Measurements from ENCODE around the gene DNAH6. TPM values are rescaled to one million over a fixed set of nuclear protein-coding genes. Genes with fewer than 3 reads are reported as not detected.
A peak's percentile ranks its signal among the peaks of the same experiment; 100 is the strongest.

Gene DNAH6
- total RNA-seq, 1 experiment from 2014 or later = 1.6 TPM

DNA sequence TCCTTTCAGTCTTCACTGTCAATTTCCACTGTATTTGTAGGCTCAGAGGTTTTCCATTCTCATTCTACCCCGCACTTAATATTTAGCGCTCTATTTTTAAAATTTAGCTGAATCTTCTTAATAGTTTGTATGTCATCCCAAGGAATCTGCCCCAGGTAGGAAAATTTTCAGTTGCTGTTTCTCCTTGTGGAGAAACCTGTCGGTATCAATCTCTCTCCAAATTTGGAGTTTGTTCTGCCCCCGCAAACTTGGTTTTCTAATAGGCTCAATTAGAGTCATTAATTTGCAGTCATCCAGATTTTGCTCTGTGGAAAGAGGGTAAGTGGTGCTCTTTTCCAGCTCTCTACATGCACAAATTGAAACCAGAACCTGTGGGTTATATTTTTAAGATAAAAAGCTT lies 87.6 kb downstream of the DNAH6 start:
- Histone ChIP-seq H3K4me2 (ENCODE audit: low read length) (no peak overlapping the region), H3K79me2 (ENCODE audit: insufficient read depth, low read length) (no peaks in the 10 kb centered on the region), H3K4me3 (replicated peaks in 1 of 2; ENCODE audit: low read depth in 1 of 2, low read length in 2 of 2) (no peak overlapping the region), H3K4me1 (ENCODE audit: control insufficient read depth in 1 of 2, insufficient read depth in 2 of 2, low read length in 2 of 2) (no peaks in the 10 kb centered on the region), H4K20me1 (ENCODE audit: insufficient read depth) (no peaks in the 10 kb centered on the region), H3K27ac (ENCODE audit: low read depth, low read length) (no peak overlapping the region), H3K9me2 (ENCODE audit: insufficient read depth) (no peaks in the 10 kb centered on the region), H3K36me3 (ENCODE audit: control insufficient read depth in 1 of 2, insufficient read depth in 2 of 2, low read length in 2 of 2) (no peaks in the 10 kb centered on the region), H3K9ac (ENCODE audit: low read length) (no peak overlapping the region), H3K27me3 (ENCODE audit: insufficient read depth, low read length) (no peaks in the 10 kb centered on the region), H3K9me3 (ENCODE audit: control insufficient read depth in 1 of 2, insufficient read depth in 1 of 2, low read depth in 1 of 2, low read length in 2 of 2) (0 out of 4 replicates have a peak, but pooled peaks cover 0 to 1% of the 10 kb centered on the region in 2 experiments), H2AFZ (ENCODE audit: low read depth, low read length, poor library complexity, severe bottlenecking) (no peak overlapping the region)
- intact Hi-C loops (cut with micrococcal nuclease) = no loop called here
- ChIA-PET RAD21 (ENCODE audit: low non-redundant PET in 1 of 2, low total read pairs in 2 of 2, uncharacterized antibody in 2 of 2, unreplicated experiment in 2 of 2) (no interaction called here), CTCF (no interaction called here), POLR2A (no interaction called here)
- TF ChIP-seq SRF (IDR thresholded peaks at IDR 0.05; ENCODE audit: low read depth) (no peak), EZH2phosphoT487 (IDR thresholded peaks at IDR 0.05; ENCODE audit: borderline replicate concordance) (no peak)
- no TSS peak for BruUV-seq (replicated peaks)
- DNase-seq (ENCODE audit: low read depth, low spot score) (no peak), ATAC-seq (no peak)

DNA sequence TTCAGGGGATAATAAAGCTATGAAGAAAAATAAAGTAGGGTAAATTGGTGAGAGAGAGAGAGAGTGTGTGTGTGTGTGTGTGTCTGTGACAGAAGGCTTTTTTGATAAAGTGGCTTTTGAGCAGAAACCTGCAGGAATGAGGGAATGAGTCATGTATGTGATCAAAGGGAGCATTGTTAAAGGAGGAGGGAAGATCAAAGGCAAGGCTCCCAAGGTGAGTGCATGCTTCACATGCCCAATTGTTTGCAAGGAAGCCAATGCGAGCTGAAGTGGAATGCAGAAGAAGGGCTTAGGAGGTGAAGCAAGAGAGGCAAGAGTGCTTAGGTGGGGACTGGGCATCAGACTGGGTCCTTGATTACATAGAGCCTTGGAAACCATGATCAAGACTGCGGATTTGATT lies 96.8 kb downstream of the DNAH6 start:
- H3K4me3 ChIP-seq (replicated peaks in 1 of 2; ENCODE audit: low read depth in 1 of 2, low read length in 2 of 2) = peak overlapping the region in 1 of 2 experiments; percentile 23; a peak in 1 of 4 replicates
- H3K4me1 ChIP-seq (ENCODE audit: control insufficient read depth in 1 of 2, insufficient read depth in 2 of 2, low read length in 2 of 2) = peaks cover 10 to 18% of the 10 kb centered on the region in 2 experiments
- no peak overlapping the region for H3K27ac ChIP-seq (ENCODE audit: low read depth, low read length)
- no peaks in the 10 kb centered on the region for H3K36me3 ChIP-seq (ENCODE audit: control insufficient read depth in 1 of 2, insufficient read depth in 2 of 2, low read length in 2 of 2)
- intact Hi-C loops (cut with micrococcal nuclease) = no loop called here
- no TSS peak for BruUV-seq (replicated peaks)
- ATAC-seq (peak; percentile 95), DNase-seq (ENCODE audit: low read depth, low spot score) (peak; percentile 89)
- H3K9ac ChIP-seq (ENCODE audit: low read length) = no peak overlapping the region
- RAD21 ChIA-PET (ENCODE audit: low non-redundant PET in 1 of 2, low total read pairs in 2 of 2, uncharacterized antibody in 2 of 2, unreplicated experiment in 2 of 2) = no interaction called here
- POLR2A ChIA-PET = no interaction called here
- CTCF ChIA-PET = no interaction called here
- H3K9me2 ChIP-seq (ENCODE audit: insufficient read depth) = no peaks in the 10 kb centered on the region
- H3K4me2 ChIP-seq (ENCODE audit: low read length) = peak overlapping the region; percentile 65
- no peaks in the 10 kb centered on the region for H3K27me3 ChIP-seq (ENCODE audit: insufficient read depth, low read length)
- H4K20me1 ChIP-seq (ENCODE audit: insufficient read depth) = no peaks in the 10 kb centered on the region
- H2AFZ ChIP-seq (ENCODE audit: low read depth, low read length, poor library complexity, severe bottlenecking) = peak overlapping the region; percentile 7
- 0 out of 4 replicates have a peak, but pooled peaks cover 3% of the 10 kb centered on the region in 2 experiments for H3K9me3 ChIP-seq (ENCODE audit: control insufficient read depth in 1 of 2, insufficient read depth in 1 of 2, low read depth in 1 of 2, low read length in 2 of 2)
- no peaks in the 10 kb centered on the region for H3K79me2 ChIP-seq (ENCODE audit: insufficient read depth, low read length)
- no peak for TF ChIP-seq CTCF (IDR thresholded peaks at IDR 0.05 in 2 of 3, conservative IDR thresholded peaks at IDR 0.05 in 1 of 3; ENCODE audit: borderline replicate concordance in 1 of 3, insufficient read depth in 1 of 3, low read depth in 2 of 3, low read length in 2 of 3)
- no peak for TF ChIP-seq EZH2phosphoT487 (IDR thresholded peaks at IDR 0.05; ENCODE audit: borderline replicate concordance)
- peak; percentile 80 for TF ChIP-seq FOSL1 (IDR thresholded peaks at IDR 0.05; ENCODE audit: low read depth)
- TF ChIP-seq ZFX (IDR thresholded peaks at IDR 0.05) = no peak
- TF ChIP-seq YY1 (IDR thresholded peaks at IDR 0.05; ENCODE audit: extremely low read depth, insufficient replicate concordance, low read depth, low read length) = no peak
- TF ChIP-seq TCF7L2 (IDR thresholded peaks at IDR 0.05; ENCODE audit: borderline replicate concordance, extremely low read depth, insufficient read depth, insufficient read length) = peak; percentile 100
- no peak for TF ChIP-seq ZBTB33 (IDR thresholded peaks at IDR 0.05; ENCODE audit: extremely low read depth, insufficient replicate concordance, low read length)
- no peak for TF ChIP-seq EGR1 (IDR thresholded peaks at IDR 0.05; ENCODE audit: low read depth)
- TF ChIP-seq, protein P1, sequence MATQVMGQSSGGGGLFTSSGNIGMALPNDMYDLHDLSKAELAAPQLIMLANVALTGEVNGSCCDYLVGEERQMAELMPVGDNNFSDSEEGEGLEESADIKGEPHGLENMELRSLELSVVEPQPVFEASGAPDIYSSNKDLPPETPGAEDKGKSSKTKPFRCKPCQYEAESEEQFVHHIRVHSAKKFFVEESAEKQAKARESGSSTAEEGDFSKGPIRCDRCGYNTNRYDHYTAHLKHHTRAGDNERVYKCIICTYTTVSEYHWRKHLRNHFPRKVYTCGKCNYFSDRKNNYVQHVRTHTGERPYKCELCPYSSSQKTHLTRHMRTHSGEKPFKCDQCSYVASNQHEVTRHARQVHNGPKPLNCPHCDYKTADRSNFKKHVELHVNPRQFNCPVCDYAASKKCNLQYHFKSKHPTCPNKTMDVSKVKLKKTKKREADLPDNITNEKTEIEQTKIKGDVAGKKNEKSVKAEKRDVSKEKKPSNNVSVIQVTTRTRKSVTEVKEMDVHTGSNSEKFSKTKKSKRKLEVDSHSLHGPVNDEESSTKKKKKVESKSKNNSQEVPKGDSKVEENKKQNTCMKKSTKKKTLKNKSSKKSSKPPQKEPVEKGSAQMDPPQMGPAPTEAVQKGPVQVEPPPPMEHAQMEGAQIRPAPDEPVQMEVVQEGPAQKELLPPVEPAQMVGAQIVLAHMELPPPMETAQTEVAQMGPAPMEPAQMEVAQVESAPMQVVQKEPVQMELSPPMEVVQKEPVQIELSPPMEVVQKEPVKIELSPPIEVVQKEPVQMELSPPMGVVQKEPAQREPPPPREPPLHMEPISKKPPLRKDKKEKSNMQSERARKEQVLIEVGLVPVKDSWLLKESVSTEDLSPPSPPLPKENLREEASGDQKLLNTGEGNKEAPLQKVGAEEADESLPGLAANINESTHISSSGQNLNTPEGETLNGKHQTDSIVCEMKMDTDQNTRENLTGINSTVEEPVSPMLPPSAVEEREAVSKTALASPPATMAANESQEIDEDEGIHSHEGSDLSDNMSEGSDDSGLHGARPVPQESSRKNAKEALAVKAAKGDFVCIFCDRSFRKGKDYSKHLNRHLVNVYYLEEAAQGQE (IDR thresholded peaks at IDR 0.05; ENCODE audit: low read depth) = no peak
- TF ChIP-seq EZH2 (IDR thresholded peaks at IDR 0.05) = no peak
- TF ChIP-seq, protein P2, sequence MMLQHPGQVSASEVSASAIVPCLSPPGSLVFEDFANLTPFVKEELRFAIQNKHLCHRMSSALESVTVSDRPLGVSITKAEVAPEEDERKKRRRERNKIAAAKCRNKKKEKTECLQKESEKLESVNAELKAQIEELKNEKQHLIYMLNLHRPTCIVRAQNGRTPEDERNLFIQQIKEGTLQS (IDR thresholded peaks at IDR 0.05) = no peak
